ENCODE results near the gene FBN1.

GRCh38 chr15:48580736-48581135 is 64.8 kb downstream of the FBN1 start:
- TF ChIP-seq POLR2A (IDR thresholded peaks at IDR 0.05) (no peak), CTCF (IDR thresholded peaks at IDR 0.05) (no peak), EP300 (IDR thresholded peaks at IDR 0.05; ENCODE audit: low read depth) (no peak), POLR2AphosphoS5 (IDR thresholded peaks at IDR 0.05) (no peak)
